Fibroblast of pulmonary artery (primary cell): ENCODE results near the gene DPPA4.

Experiments used
- DNase-seq: peaks from one replicate; pipeline ENCODE4 v3.0.0-alpha.2; 2010; ENCODE audit warnings: low read depth
- H3K4me3 ChIP-seq: replicated peaks from 2 replicates; pipeline ENCODE4 v1.5.1; 2011; ENCODE audit warnings: low read depth, mild to moderate bottlenecking, control low read depth, low read length, moderate library complexity
- CTCF ChIP-seq: IDR thresholded peaks from 2 replicates; pipeline ENCODE4 v1.5.1; 2011; ENCODE audit warnings: mild to moderate bottlenecking, control low read depth, low read length, inconsistent platforms; ENCODE audit errors: missing control alignments

Gene DPPA4

GRCh38 chr3:109278141-109278540 is 59.2 kb downstream of the DPPA4 start:
- TF ChIP-seq CTCF = no peak
- no peak overlapping the region for H3K4me3 ChIP-seq
- no peak for DNase-seq
